Left ventricle myocardium inferior (tissue), 1 donor: Measurements from ENCODE around the gene MAP1LC3A. TPM values are rescaled to one million over a fixed set of nuclear protein-coding genes. Genes with fewer than 3 reads are reported as not detected.

Experiments
- DNase-seq: peaks from one replicate; pipeline ENCODE4 v3.0.0-alpha.2; 2020
- H3K27ac ChIP-seq: fragments of 200-600 bp; replicated peaks from 2 replicates; pipeline ENCODE4 v1.8.0; 2021
- H3K27me3 ChIP-seq: fragments of 200-600 bp; 2 replicates; pipeline ENCODE4 v1.8.0; 2021; ENCODE audit warnings: low read depth
- H3K36me3 ChIP-seq: fragments of 200-600 bp; 2 replicates; pipeline ENCODE4 v1.8.0; 2021
- H3K4me1 ChIP-seq: fragments of 200-600 bp; 2 replicates; pipeline ENCODE4 v1.8.0; 2021
- H3K4me3 ChIP-seq: fragments of 200-600 bp; 2 replicates; pipeline ENCODE4 v1.8.0; 2021; ENCODE audit warnings: mild to moderate bottlenecking, moderate library complexity
- H3K9me3 ChIP-seq: fragments of 200-600 bp; replicated peaks from 2 replicates; pipeline ENCODE4 v1.8.0; 2021
- CTCF ChIP-seq: fragments of 200-600 bp; IDR thresholded peaks from 2 replicates; pipeline ENCODE4 v1.8.0; 2021; ENCODE audit warnings: antibody characterized with exemption, mild to moderate bottlenecking, borderline replicate concordance
- intact Hi-C: fragments of 100-400 bp; cut with micrococcal nuclease; formaldehyde crosslinking; loops from one replicate; pipeline ENCODE4 v1.11.0; 2022
- total RNA-seq: library from RNA; stranded (reverse); fragmentation: NEBNext Ultra II Directional; extraction: Animal tissue kit (Norgen Biotek cat#: 25700); gene quantifications from one replicate; pipeline ENCODE4 v1.2.1, GENCODE V29; 2021
- donor health status: DM: no; HTN: yes; CAD: no; lungs with severe emphysema.

Gene MAP1LC3A
- total RNA-seq, 1 donor from 2014 or later, result 110 TPM

- Histone ChIP-seq H3K4me3 (no peak overlapping the region), H3K27me3 (no peaks in the 10 kb centered on the region), H3K9me3 (no peaks in the 10 kb centered on the region), H3K36me3 (peaks cover 46% of the 10 kb centered on the region), H3K4me1 (peaks cover 30% of the 10 kb centered on the region), H3K27ac (no peak overlapping the region)
- no peak for DNase-seq
- TF ChIP-seq CTCF, result no peak
- intact Hi-C loops, result no loop called here
Observed at GRCh38 chr20:34574861-34575260, 16.3 kb downstream of the MAP1LC3A start.

GRCh38 chr20:34575271-34575670, 16.8 kb downstream of the MAP1LC3A start:
- peaks cover 35% of the 10 kb centered on the region for H3K4me1 ChIP-seq
- peaks cover 46% of the 10 kb centered on the region for H3K36me3 ChIP-seq
- H3K4me3 ChIP-seq, result no peak overlapping the region
- H3K27ac ChIP-seq, result no peak overlapping the region
- H3K9me3 ChIP-seq, result no peaks in the 10 kb centered on the region
- no peak for DNase-seq
- intact Hi-C loops, result no loop called here
- no peak for TF ChIP-seq CTCF
- H3K27me3 ChIP-seq, result no peaks in the 10 kb centered on the region

- Histone ChIP-seq H3K27ac (no peak overlapping the region), H3K36me3 (peaks cover 43% of the 10 kb centered on the region), H3K9me3 (no peaks in the 10 kb centered on the region), H3K4me3 (no peak overlapping the region), H3K27me3 (no peaks in the 10 kb centered on the region), H3K4me1 (peaks cover 35% of the 10 kb centered on the region)
- no peak for TF ChIP-seq CTCF
- DNase-seq, result no peak
- intact Hi-C loops, result no loop called here
Observed at GRCh38 chr20:34575756-34576155, 17.2 kb downstream of the MAP1LC3A start.

GRCh38 chr20:34577061-34577460, 18.5 kb downstream of the MAP1LC3A start:
- no peaks in the 10 kb centered on the region for H3K27me3 ChIP-seq
- no peak overlapping the region for H3K4me3 ChIP-seq
- intact Hi-C loops, result no loop called here
- DNase-seq, result no peak
- H3K9me3 ChIP-seq, result no peaks in the 10 kb centered on the region
- no peak for TF ChIP-seq CTCF
- H3K36me3 ChIP-seq, result peaks cover 31% of the 10 kb centered on the region
- peak overlapping the region; percentile 94 for H3K27ac ChIP-seq
- peaks cover 42% of the 10 kb centered on the region for H3K4me1 ChIP-seq

- Histone ChIP-seq H3K36me3 (peaks cover 24% of the 10 kb centered on the region), H3K27me3 (no peaks in the 10 kb centered on the region), H3K4me3 (no peak overlapping the region), H3K27ac (peak overlapping the region; percentile 94), H3K9me3 (no peaks in the 10 kb centered on the region), H3K4me1 (peaks cover 51% of the 10 kb centered on the region)
- no peak for DNase-seq
- no peak for TF ChIP-seq CTCF
- intact Hi-C loops, result no loop called here
Observed at GRCh38 chr20:34578025-34578424, 19.5 kb downstream of the MAP1LC3A start.

GRCh38 chr20:34578521-34578920, 20.0 kb downstream of the MAP1LC3A start:
- Histone ChIP-seq H3K27ac (peak overlapping the region; percentile 94), H3K4me3 (no peak overlapping the region), H3K27me3 (no peaks in the 10 kb centered on the region), H3K4me1 (peaks cover 56% of the 10 kb centered on the region), H3K36me3 (peaks cover 19% of the 10 kb centered on the region), H3K9me3 (no peaks in the 10 kb centered on the region)
- DNase-seq, result peak; percentile 77
- intact Hi-C loops, result no loop called here
- TF ChIP-seq CTCF, result no peak
